Measurements from ENCODE around the gene DEGS1. TPM values are rescaled to one million over a fixed set of nuclear protein-coding genes. Genes with fewer than 3 reads are reported as not detected.

Gene DEGS1
- total and polyA plus RNA-seq, 2 of the 4 experiments (the other 2 are of a cell fraction) = 54.8 to 109 TPM

GRCh38 chr1:224238212-224238611, 55.2 kb downstream of the DEGS1 start:
- Histone ChIP-seq H3K9me3 (ENCODE audit: control insufficient read depth, insufficient read depth, low read length) (no peaks in the 10 kb centered on the region), H2AFZ (replicated peaks; ENCODE audit: low read length, poor library complexity) (no peak overlapping the region), H3K9me1 (ENCODE audit: insufficient read depth, low read length) (no peaks in the 10 kb centered on the region), H2BK20ac (ENCODE audit: low read depth, low read length) (no peak overlapping the region), H3K4me1 (ENCODE audit: control insufficient read depth, insufficient read depth, low read length) (no peaks in the 10 kb centered on the region), H4K8ac (ENCODE audit: low read depth in 2 of 2, low read length in 2 of 2) (no peak overlapping the region), H3K23ac (ENCODE audit: low read depth, low read length) (no peak overlapping the region), H2AK5ac (ENCODE audit: low read depth, low read length) (no peak overlapping the region), H3K4me2 (ENCODE audit: low read depth, low read length) (no peak overlapping the region), H4K20me1 (ENCODE audit: insufficient read depth, low read length) (no peaks in the 10 kb centered on the region), H3K14ac (replicated peaks; ENCODE audit: low read depth, low read length) (no peak overlapping the region), H2BK120ac (ENCODE audit: low read depth, low read length) (no peak overlapping the region), H3K27me3 (ENCODE audit: control insufficient read depth, insufficient read depth, low read length) (no peaks in the 10 kb centered on the region), H3K56ac (ENCODE audit: extremely low read depth, insufficient read depth, low read length) (no peak overlapping the region), H3K36me3 (ENCODE audit: control insufficient read depth, insufficient read depth, low read length) (peaks cover 2% of the 10 kb centered on the region), H3K9ac (ENCODE audit: low read depth, low read length) (no peak overlapping the region), H4K91ac (ENCODE audit: insufficient read depth, low read depth, low read length) (no peak overlapping the region), H4K5ac (ENCODE audit: low read depth, low read length) (no peak overlapping the region), H2BK15ac (ENCODE audit: low read depth, low read length) (no peak overlapping the region), H3K27ac (ENCODE audit: insufficient read depth, low read length) (no peak overlapping the region), H2BK5ac (ENCODE audit: low read depth, low read length, poor library complexity, severe bottlenecking) (no peak overlapping the region), H3K79me1 (ENCODE audit: low read depth in 1 of 2, low read length in 2 of 2) (no peaks in the 10 kb centered on the region; a peak in 2 of 4 replicates), H3K4me3 (ENCODE audit: insufficient read depth, low read depth, low read length) (no peak overlapping the region), H3K4ac (ENCODE audit: low read depth, low read length) (no peak overlapping the region), H3K18ac (ENCODE audit: low read depth, low read length) (no peak overlapping the region), H2AK9ac (replicated peaks; ENCODE audit: low read depth, low read length, poor library complexity) (no peak overlapping the region)
- dilution Hi-C loops (cut with HindIII; ENCODE audit: low sequenced_read_pairs, unreplicated experiment) = no loop called here
- TF ChIP-seq CTCF (conservative IDR thresholded peaks at IDR 0.05; ENCODE audit: low read depth, low read length) = no peak
- 91% methylated on average over 4 of the region's 9 CpGs; no CpG with 5 or more reads in 1 of the 2 experiments for WGBS, 2 experiments (ENCODE audit: extremely low coverage in 2 of 2, insufficient read length in 1 of 2)
- in situ Hi-C loops (cut with MboI; ENCODE audit: low sequenced_read_pairs) = no loop called here
- BruUV-seq (replicated peaks) = no TSS peak
- ChIA-PET CTCF (interaction anchor here (0.6 kb wide), 1 partner anchor 28 kb away, joined by 4 read pairs; no protein-coding TSS in a partner anchor), POLR2A (ENCODE audit: unreplicated experiment) (no interaction called here)
- DNase-seq (no peak), ATAC-seq (ENCODE audit: low read depth) (no peak)
- intact Hi-C loops (cut with micrococcal nuclease) = no loop called here

Data from IMR-90 (cell line).